Measurements from ENCODE around the gene KSR2.

KSR2 gene

GRCh38 chr12:117985182-117985581 is 16.4 kb upstream of the KSR2 start:
- H3K4me3 ChIP-seq (ENCODE audit: low read length) = no peak overlapping the region
- TF ChIP-seq CTCF (conservative IDR thresholded peaks at IDR 0.05; ENCODE audit: low read length) = no peak
- DNase-seq (ENCODE audit: low read depth) = peak; percentile 9

GRCh38 chr12:117981267-117981666 is 12.5 kb upstream of the KSR2 start:
- no peak for DNase-seq (ENCODE audit: low read depth)
- H3K4me3 ChIP-seq (ENCODE audit: low read length) = no peak overlapping the region
- no peak for TF ChIP-seq CTCF (conservative IDR thresholded peaks at IDR 0.05; ENCODE audit: low read length)

- TF ChIP-seq CTCF (conservative IDR thresholded peaks at IDR 0.05; ENCODE audit: low read length) = no peak
- DNase-seq (ENCODE audit: low read depth) = peak; percentile 56
- no peak overlapping the region for H3K4me3 ChIP-seq (ENCODE audit: low read length)
These were observed 11.8 kb upstream of the KSR2 start for GRCh38 chr12:117980616-117981015.

GRCh38 chr12:117977373-117977772 is 8.6 kb upstream of the KSR2 start:
- TF ChIP-seq CTCF (conservative IDR thresholded peaks at IDR 0.05; ENCODE audit: low read length) = no peak
- DNase-seq (ENCODE audit: low read depth) = no peak
- H3K4me3 ChIP-seq (ENCODE audit: low read length) = no peak overlapping the region

GRCh38 chr12:117975006-117975405 is 6.2 kb upstream of the KSR2 start:
- DNase-seq (ENCODE audit: low read depth) = no peak
- H3K4me3 ChIP-seq (ENCODE audit: low read length) = no peak overlapping the region
- no peak for TF ChIP-seq CTCF (conservative IDR thresholded peaks at IDR 0.05; ENCODE audit: low read length)

GRCh38 chr12:117972301-117972700 is 3.5 kb upstream of the KSR2 start:
- TF ChIP-seq CTCF (conservative IDR thresholded peaks at IDR 0.05; ENCODE audit: low read length) = no peak
- no peak overlapping the region for H3K4me3 ChIP-seq (ENCODE audit: low read length)
- DNase-seq (ENCODE audit: low read depth) = no peak

GRCh38 chr12:117970334-117970733 is 1.5 kb upstream of the KSR2 start:
- no peak for DNase-seq (ENCODE audit: low read depth)
- TF ChIP-seq CTCF (conservative IDR thresholded peaks at IDR 0.05; ENCODE audit: low read length) = no peak
- no peak overlapping the region for H3K4me3 ChIP-seq (ENCODE audit: low read length)
